ENCODE results near the gene ODAD4.

- TF ChIP-seq, protein P1, sequence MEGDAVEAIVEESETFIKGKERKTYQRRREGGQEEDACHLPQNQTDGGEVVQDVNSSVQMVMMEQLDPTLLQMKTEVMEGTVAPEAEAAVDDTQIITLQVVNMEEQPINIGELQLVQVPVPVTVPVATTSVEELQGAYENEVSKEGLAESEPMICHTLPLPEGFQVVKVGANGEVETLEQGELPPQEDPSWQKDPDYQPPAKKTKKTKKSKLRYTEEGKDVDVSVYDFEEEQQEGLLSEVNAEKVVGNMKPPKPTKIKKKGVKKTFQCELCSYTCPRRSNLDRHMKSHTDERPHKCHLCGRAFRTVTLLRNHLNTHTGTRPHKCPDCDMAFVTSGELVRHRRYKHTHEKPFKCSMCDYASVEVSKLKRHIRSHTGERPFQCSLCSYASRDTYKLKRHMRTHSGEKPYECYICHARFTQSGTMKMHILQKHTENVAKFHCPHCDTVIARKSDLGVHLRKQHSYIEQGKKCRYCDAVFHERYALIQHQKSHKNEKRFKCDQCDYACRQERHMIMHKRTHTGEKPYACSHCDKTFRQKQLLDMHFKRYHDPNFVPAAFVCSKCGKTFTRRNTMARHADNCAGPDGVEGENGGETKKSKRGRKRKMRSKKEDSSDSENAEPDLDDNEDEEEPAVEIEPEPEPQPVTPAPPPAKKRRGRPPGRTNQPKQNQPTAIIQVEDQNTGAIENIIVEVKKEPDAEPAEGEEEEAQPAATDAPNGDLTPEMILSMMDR (IDR thresholded peaks at IDR 0.05), result no peak
- no peak for TF ChIP-seq POLR2A (IDR thresholded peaks at IDR 0.05)
Observed at GRCh38 chr17:41891135-41892020, 39.0 kb upstream of the ODAD4 start.
